H9 (cell line): Measurements from ENCODE around the gene MIEF2. TPM values are rescaled to one million over a fixed set of nuclear protein-coding genes. Genes with fewer than 3 reads are reported as not detected.

Experiments used
- DNase-seq: peaks from one replicate; pipeline ENCODE4 v3.0.0-alpha.2; 2017
- H2AFZ ChIP-seq: one replicate; pipeline ENCODE4 v1.6.1; 2013; ENCODE audit warnings: mild to moderate bottlenecking, low read length, control low read depth, moderate library complexity
- H2AK5ac ChIP-seq: 2 replicates; pipeline ENCODE4 v1.6.1; 2013; ENCODE audit warnings: low read length, control low read depth, mixed read lengths; ENCODE audit not compliant: insufficient read length
- H2BK120ac ChIP-seq: one replicate; pipeline ENCODE4 v1.6.1; 2013; ENCODE audit warnings: low read depth, mild to moderate bottlenecking, low read length, control low read depth, inconsistent platforms; ENCODE audit not compliant: poor library complexity, severe bottlenecking
- H2BK12ac ChIP-seq: 2 replicates; pipeline ENCODE4 v1.6.1; 2013; ENCODE audit warnings: low read length, control low read depth, mixed read lengths, low read depth; ENCODE audit not compliant: insufficient read length
- H2BK15ac ChIP-seq: 2 replicates; pipeline ENCODE4 v1.6.1; 2013; ENCODE audit warnings: low read depth, low read length, control low read depth
- H2BK20ac ChIP-seq: one replicate; pipeline ENCODE4 v1.6.1; 2013; ENCODE audit warnings: low read depth, mild to moderate bottlenecking, low read length, control low read depth, inconsistent platforms; ENCODE audit not compliant: poor library complexity, severe bottlenecking
- H2BK5ac ChIP-seq: 2 replicates; pipeline ENCODE4 v1.6.1; 2013; ENCODE audit warnings: low read length, control low read depth, mixed read lengths; ENCODE audit not compliant: insufficient read length
- H3K14ac ChIP-seq: 2 replicates; pipeline ENCODE4 v1.6.1; 2013; ENCODE audit warnings: low read length, control low read depth; ENCODE audit not compliant: insufficient read depth
- H3K18ac ChIP-seq: 2 replicates; pipeline ENCODE4 v1.6.1; 2013; ENCODE audit warnings: low read depth, mild to moderate bottlenecking, mixed read lengths, low read length, control low read depth; ENCODE audit not compliant: insufficient read length
- H3K23ac ChIP-seq: 2 replicates; pipeline ENCODE4 v1.6.1; 2013; ENCODE audit warnings: low read length, control low read depth, mixed read lengths, low read depth; ENCODE audit not compliant: insufficient read length
- H3K23me2 ChIP-seq: 2 replicates; pipeline ENCODE4 v1.6.1; 2013; ENCODE audit warnings: low read depth, mild to moderate bottlenecking, mixed read lengths, low read length, control low read depth; ENCODE audit not compliant: insufficient read length, poor library complexity, severe bottlenecking
- H3K27ac ChIP-seq: 2 replicates; pipeline ENCODE4 v1.5.1; 2013; ENCODE audit warnings: low read length, control low read depth, mixed read lengths, low read depth; ENCODE audit not compliant: insufficient read length
- H3K27me3 ChIP-seq: 2 replicates; pipeline ENCODE4 v1.6.1; 2013; ENCODE audit warnings: low read length, control low read depth, inconsistent platforms; ENCODE audit not compliant: insufficient read depth
- H3K4ac ChIP-seq: 2 replicates; pipeline ENCODE4 v1.6.1; 2013; ENCODE audit warnings: low read depth, mild to moderate bottlenecking, control low read depth, inconsistent platforms, low read length, moderate library complexity
- H3K4me1 ChIP-seq: 2 replicates; pipeline ENCODE4 v1.6.1; 2013; ENCODE audit warnings: low read length, control low read depth, inconsistent platforms; ENCODE audit not compliant: insufficient read depth
- H3K4me2 ChIP-seq: 2 replicates; pipeline ENCODE4 v1.6.1; 2013; ENCODE audit warnings: low read length, control low read depth, mixed read lengths; ENCODE audit not compliant: insufficient read length, insufficient read depth
- H3K56ac ChIP-seq: 2 replicates; pipeline ENCODE4 v1.6.1; 2013; ENCODE audit warnings: low read depth, mild to moderate bottlenecking, mixed read lengths, low read length, control low read depth; ENCODE audit not compliant: insufficient read length
- H3K79me1 ChIP-seq: 2 replicates; pipeline ENCODE4 v1.6.1; 2013; ENCODE audit warnings: low read depth, mild to moderate bottlenecking, moderate library complexity, low read length, control low read depth, inconsistent platforms; ENCODE audit not compliant: insufficient read depth, poor library complexity, severe bottlenecking
- H3K79me2 ChIP-seq: 2 replicates; pipeline ENCODE4 v1.6.1; 2013; ENCODE audit warnings: low read length, control low read depth, inconsistent platforms; ENCODE audit not compliant: insufficient read depth
- H3K9ac ChIP-seq: 2 replicates; pipeline ENCODE4 v1.6.1; 2013; ENCODE audit warnings: low read length, control low read depth, mixed read lengths; ENCODE audit not compliant: insufficient read length; ENCODE audit errors: extremely low read depth
- H3K9me3 ChIP-seq: one replicate; pipeline ENCODE4 v1.6.1; 2013; ENCODE audit warnings: low read depth, low read length, inconsistent platforms; ENCODE audit not compliant: control insufficient read depth
- H3T11ph ChIP-seq: one replicate; pipeline ENCODE4 v1.6.1; 2013; ENCODE audit warnings: mild to moderate bottlenecking, low read length, control low read depth, inconsistent platforms
- H4K20me1 ChIP-seq: one replicate; pipeline ENCODE4 v1.6.1; 2013; ENCODE audit not compliant: control insufficient read depth, insufficient read length, insufficient read depth
- H4K5ac ChIP-seq: 2 replicates; pipeline ENCODE4 v1.6.1; 2013; ENCODE audit warnings: low read depth, mild to moderate bottlenecking, mixed read lengths, low read length, control low read depth; ENCODE audit not compliant: insufficient read length
- H4K8ac ChIP-seq: replicated peaks from 2 replicates; pipeline ENCODE4 v1.6.1; 2013; ENCODE audit warnings: low read length, control low read depth, mixed read lengths, low read depth; ENCODE audit not compliant: insufficient read length
- H4K91ac ChIP-seq: 2 replicates; pipeline ENCODE4 v1.6.1; 2013; ENCODE audit warnings: low read depth, mild to moderate bottlenecking, moderate library complexity, mixed read lengths, low read length, control low read depth; ENCODE audit not compliant: insufficient read length
- H3K27ac Mint-ChIP-seq, 3 experiments: 2 replicates in 2 of 3; 3 replicates in 1 of 3; pipeline ENCODE4 v1.8.0; 2020 to 2021; ENCODE audit warnings: mixed read lengths in 3 of 3, mild to moderate bottlenecking in 1 of 3, moderate library complexity in 1 of 3
- H3K27me3 Mint-ChIP-seq: 2 replicates; pipeline ENCODE4 v1.8.0; 2021; ENCODE audit warnings: low read depth, mild to moderate bottlenecking, moderate library complexity, mixed read lengths
- H3K36me3 Mint-ChIP-seq, 3 experiments: 2 replicates in 2 of 3; 3 replicates in 1 of 3; pipeline ENCODE4 v1.8.0; 2020 to 2021; ENCODE audit warnings: low read depth in 3 of 3, mixed read lengths in 3 of 3; ENCODE audit not compliant: insufficient read depth in 1 of 3
- H3K4me1 Mint-ChIP-seq, 2 experiments: 2 replicates each; pipeline ENCODE4 v1.8.0; 2020; ENCODE audit warnings: mixed read lengths in 2 of 2
- H3K4me3 Mint-ChIP-seq, 2 experiments: 2 replicates in 1 of 2; 3 replicates in 1 of 2; pipeline ENCODE4 v1.8.0; 2020 to 2021; ENCODE audit warnings: mild to moderate bottlenecking in 2 of 2, mixed read lengths in 2 of 2, moderate library complexity in 1 of 2
- H3K9me3 Mint-ChIP-seq, 2 experiments: 2 replicates in 1 of 2; 3 replicates in 1 of 2; pipeline ENCODE4 v1.8.0; 2020; ENCODE audit warnings: mild to moderate bottlenecking in 2 of 2, mixed read lengths in 2 of 2, moderate library complexity in 1 of 2
- CTCF ChIP-seq: fragments of 200-600 bp; sonication (generic); conservative IDR thresholded peaks from 3 replicates; pipeline ENCODE4 v1.8.0; 2021; ENCODE audit warnings: antibody characterized with exemption, mild to moderate bottlenecking
- WGBS: extraction: QIAGEN DNeasy Blood & Tissue Kit; methylation state at CpG from one replicate; pipeline ENCODE4 v1.1.7; 2013; ENCODE audit warnings: missing lambda C conversion rate, low lambda C conversion rate, mixed read lengths; ENCODE audit not compliant: insufficient read length; ENCODE audit errors: extremely low coverage; 5-methylcytosine and 5-hydroxymethylcytosine counted together
- total RNA-seq: library from RNA; stranded (reverse); gene quantifications from 2 replicates; pipeline ENCODE4 v1.2.1, GENCODE V29; 2021

Gene MIEF2
- total RNA-seq, 1 experiment from 2014 or later, result 10.3 TPM

GRCh38 chr17:18250708-18251107, 9.8 kb upstream of the MIEF2 start:
- H3K9me3 Mint-ChIP-seq, result no peaks in the 10 kb centered on the region; a peak in 1 of 5 replicates
- no peaks in the 10 kb centered on the region for H3K9me3 ChIP-seq

More at GRCh38 chr17:18250708-18251107, 9.8 kb upstream of the MIEF2 start:
- no peak overlapping the region for H2AFZ ChIP-seq
- no peak overlapping the region for H3T11ph ChIP-seq
- no peak overlapping the region for H3K18ac ChIP-seq
- H3K36me3 Mint-ChIP-seq, result peaks cover 29 to 91% (median 88%) of the 10 kb centered on the region in 3 experiments; a peak in 6 of 7 replicates
- no peak overlapping the region for H3K27ac ChIP-seq
- H2BK5ac ChIP-seq, result no peak overlapping the region
- no peaks in the 10 kb centered on the region for H3K79me1 ChIP-seq
- WGBS, result no CpG with 5 or more reads among the region's 14 CpGs
- H4K5ac ChIP-seq, result no peak overlapping the region
- no peak overlapping the region for H4K8ac ChIP-seq
- H3K56ac ChIP-seq, result no peak overlapping the region
- DNase-seq, result no peak
- H2AK5ac ChIP-seq, result no peak overlapping the region
- H3K27me3 Mint-ChIP-seq, result no peaks in the 10 kb centered on the region; the same call in 1 of the 2 replicates
- H2BK20ac ChIP-seq, result no peak overlapping the region
- no peak overlapping the region for H2BK120ac ChIP-seq
- H3K27ac Mint-ChIP-seq, result peak overlapping the region in 2 of 3 experiments; percentile 35 to 39; a peak in 1 of 7 replicates
- no peaks in the 10 kb centered on the region for H3K23me2 ChIP-seq
- H2BK12ac ChIP-seq, result no peak overlapping the region
- no peak for TF ChIP-seq CTCF
- H3K4me1 Mint-ChIP-seq, result peaks cover 20 to 27% of the 10 kb centered on the region in 2 experiments
- H4K91ac ChIP-seq, result no peak overlapping the region
- no peak overlapping the region for H2BK15ac ChIP-seq
- H3K27me3 ChIP-seq, result no peaks in the 10 kb centered on the region
- peaks cover 3% of the 10 kb centered on the region; the same call in 1 of the 2 replicates for H3K4me1 ChIP-seq
- H3K9ac ChIP-seq, result no peak overlapping the region
- H3K14ac ChIP-seq, result no peak overlapping the region
- H4K20me1 ChIP-seq, result no peaks in the 10 kb centered on the region
- H3K23ac ChIP-seq, result no peak overlapping the region
- no peak overlapping the region for H3K4ac ChIP-seq
- H3K79me2 ChIP-seq, result no peaks in the 10 kb centered on the region
- H3K4me2 ChIP-seq, result no peak overlapping the region
- H3K4me3 Mint-ChIP-seq, result peak overlapping the region in 1 of 2 experiments; percentile 7; a peak in 1 of 5 replicates
